ENCODE measurements around the gene GSE1. TPM values are rescaled to one million over a fixed set of nuclear protein-coding genes. Genes with fewer than 3 reads are reported as not detected.

The GSE1 gene
- total and polyA plus RNA-seq, 9 of the 15 experiments (the other 6 are each of a cell fraction or from before 2014, with no cell fraction given) = 12.2 to 244 (median 57.9) TPM

DNA sequence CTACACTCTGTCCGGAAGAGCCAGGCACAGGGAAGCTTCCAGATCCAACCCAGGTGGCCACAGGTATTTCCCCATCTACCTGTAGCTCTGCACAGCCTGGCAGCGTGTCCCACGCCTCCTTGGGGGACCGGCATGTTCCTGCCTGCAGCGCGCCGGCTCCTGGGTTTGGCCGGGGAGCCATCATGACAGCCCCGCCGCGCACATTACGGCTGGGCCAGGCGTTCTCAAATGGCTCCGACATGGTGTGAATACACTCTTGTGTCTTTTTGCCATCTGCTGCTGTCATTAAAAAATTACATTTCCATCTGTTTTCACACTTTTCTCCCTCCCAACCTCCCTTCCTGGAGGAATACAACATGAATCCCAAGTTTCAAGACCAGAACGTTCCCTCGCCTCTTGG is 83.7 kb downstream of the GSE1 start:
- in situ Hi-C loops (cut with MboI) (no loop called here), intact Hi-C loops (cut with micrococcal nuclease) (no loop called here)
- ATAC-seq (no peak), FAIRE-seq (no peak), DNase-seq (ENCODE audit: extremely low read depth in 1 of 4, low spot score in 3 of 4) (no peak)
- Histone ChIP-seq H3K27ac (ENCODE audit: extremely low read depth, low read depth, low read length) (no peak overlapping the region), H4K20me1 (replicated peaks; ENCODE audit: control insufficient read depth, insufficient read depth, low read length) (0 out of 2 replicates have a peak, but pooled peaks cover 2% of the 10 kb centered on the region), H3K4me1 (replicated peaks in 1 of 2; ENCODE audit: control insufficient read depth in 2 of 2, insufficient read depth in 2 of 2, low read length in 2 of 2) (peaks cover 13 to 25% of the 10 kb centered on the region in 2 experiments), H3K9me1 (ENCODE audit: control insufficient read depth, insufficient read depth, low read length) (peaks cover 3% of the 10 kb centered on the region), H3K36me3 (ENCODE audit: control insufficient read depth, insufficient read depth, low read length) (no peaks in the 10 kb centered on the region), H3K79me2 (ENCODE audit: control insufficient read depth, insufficient read depth, low read length) (no peaks in the 10 kb centered on the region), H3K9me3 (replicated peaks; ENCODE audit: control insufficient read depth, insufficient read depth, low read depth, low read length) (peaks cover 3% of the 10 kb centered on the region), H3K9ac (ENCODE audit: insufficient read depth in 1 of 2, low read depth in 2 of 2, low read length in 2 of 2) (peak overlapping the region in 1 of 2 experiments; percentile 2; a peak in 1 of 4 replicates), H3K4me2 (ENCODE audit: insufficient read depth, low read length) (no peak overlapping the region), H3K4me3 (no peak overlapping the region), H2AFZ (ENCODE audit: low read depth, low read length) (no peak overlapping the region; the same call in 1 of the 2 replicates), H3K27me3 (ENCODE audit: control insufficient read depth in 2 of 2, insufficient read depth in 2 of 2, low read length in 2 of 2) (peaks cover 12 to 36% of the 10 kb centered on the region in 2 experiments; a peak in 4 of 5 replicates)
- no peak for TF ChIP-seq TAF9B (IDR thresholded peaks at IDR 0.05; ENCODE audit: partially characterized antibody)
- no peak for TF ChIP-seq ZNF282 (CRISPR knock-in tag; IDR thresholded peaks at IDR 0.05)
- ChIA-PET CTCF (ENCODE audit: low intra/inter-chr PET ratio) (no interaction called here), POLR2A (interaction anchor here (1.5 kb wide), 1 partner anchor 15 kb away, joined by 3 read pairs; no protein-coding TSS in a partner anchor)
- WGBS (ENCODE audit: insufficient coverage, low coverage, missing lambda C conversion rate) = 41% methylated on average over 16 of the region's 16 CpGs
- BruUV-seq (replicated peaks) = no TSS peak

- no peak overlapping the region for H2AFZ ChIP-seq (ENCODE audit: low read depth, low read length)
- no peak for FAIRE-seq
- intact Hi-C loops (cut with micrococcal nuclease) = no loop called here
- no peak overlapping the region for H3K27ac ChIP-seq (ENCODE audit: extremely low read depth, low read depth, low read length)
- BruUV-seq (replicated peaks) = no TSS peak
- ChIA-PET CTCF (ENCODE audit: low intra/inter-chr PET ratio) (no interaction called here), POLR2A (interaction anchor here (1.2 to 1.5 kb wide), 2 partner anchors 16 to 23 kb away, joined by 3 read pairs; no protein-coding TSS in a partner anchor)
- no peaks in the 10 kb centered on the region for H3K36me3 ChIP-seq (ENCODE audit: control insufficient read depth, insufficient read depth, low read length)
- DNase-seq (ENCODE audit: extremely low read depth in 1 of 4, low spot score in 3 of 4) = no peak
- no peak overlapping the region for H3K4me3 ChIP-seq
- peaks cover 5% of the 10 kb centered on the region for H3K9me3 ChIP-seq (replicated peaks; ENCODE audit: control insufficient read depth, insufficient read depth, low read depth, low read length)
- 0 out of 2 replicates have a peak, but pooled peaks cover 2% of the 10 kb centered on the region for H4K20me1 ChIP-seq (replicated peaks; ENCODE audit: control insufficient read depth, insufficient read depth, low read length)
- no peak for ATAC-seq
- no peaks in the 10 kb centered on the region for H3K79me2 ChIP-seq (ENCODE audit: control insufficient read depth, insufficient read depth, low read length)
- peaks cover 12 to 36% of the 10 kb centered on the region in 2 experiments; a peak in 4 of 5 replicates for H3K27me3 ChIP-seq (ENCODE audit: control insufficient read depth in 2 of 2, insufficient read depth in 2 of 2, low read length in 2 of 2)
- peaks cover 3% of the 10 kb centered on the region for H3K9me1 ChIP-seq (ENCODE audit: control insufficient read depth, insufficient read depth, low read length)
- WGBS (ENCODE audit: insufficient coverage, low coverage, missing lambda C conversion rate) = 47% methylated on average over 14 of the region's 14 CpGs
- no peak overlapping the region for H3K9ac ChIP-seq (ENCODE audit: insufficient read depth in 1 of 2, low read depth in 2 of 2, low read length in 2 of 2)
- no peak overlapping the region for H3K4me2 ChIP-seq (ENCODE audit: insufficient read depth, low read length)
- in situ Hi-C loops (cut with MboI) = no loop called here
- peaks cover 13 to 25% of the 10 kb centered on the region in 2 experiments for H3K4me1 ChIP-seq (replicated peaks in 1 of 2; ENCODE audit: control insufficient read depth in 2 of 2, insufficient read depth in 2 of 2, low read length in 2 of 2)
- TF ChIP-seq ATF6 (CRISPR knock-in tag; IDR thresholded peaks at IDR 0.05) (no peak), NFE2L1 (tag; IDR thresholded peaks at IDR 0.05; ENCODE audit: borderline replicate concordance, low read depth) (no peak), THAP7 (CRISPR knock-in tag; IDR thresholded peaks at IDR 0.05) (no peak), NFXL1 (CRISPR knock-in tag; IDR thresholded peaks at IDR 0.05) (no peak), HOMEZ (CRISPR knock-in tag; IDR thresholded peaks at IDR 0.05) (no peak), IFI16 (CRISPR knock-in tag; IDR thresholded peaks at IDR 0.05) (no peak), STAG1 (CRISPR knock-in tag; IDR thresholded peaks at IDR 0.05; ENCODE audit: borderline replicate concordance) (no peak), RCOR1 (IDR thresholded peaks at IDR 0.05; ENCODE audit: borderline replicate concordance in 1 of 2, low read depth in 2 of 2, low read length in 2 of 2) (no peak)
- TF ChIP-seq, protein P1, sequence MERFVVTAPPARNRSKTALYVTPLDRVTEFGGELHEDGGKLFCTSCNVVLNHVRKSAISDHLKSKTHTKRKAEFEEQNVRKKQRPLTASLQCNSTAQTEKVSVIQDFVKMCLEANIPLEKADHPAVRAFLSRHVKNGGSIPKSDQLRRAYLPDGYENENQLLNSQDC (CRISPR knock-in tag; IDR thresholded peaks at IDR 0.05) = no peak
Observed at GRCh38 chr16:85697431-85697830, 84.3 kb downstream of the GSE1 start.
